GM13977 (cell line): Measurements from ENCODE around the gene AFF3.
"Not testable (repeated sequence)": the region's sequence is repeated elsewhere in the genome, so short reads cannot be mapped to it uniquely, and the experiment has no call there.

Source experiments
- DNase-seq: peaks from one replicate; pipeline ENCODE4 v3.0.0; 2012; ENCODE audit warnings: low spot score
- in situ Hi-C: fragments of 300-500 bp; cut with MboI; formaldehyde crosslinking; loops from one replicate; pipeline ENCODE4 v1.12.0; 2022; ENCODE audit warnings: low sequenced_read_pairs, low pct_unique_long_range_greater_than_20kb, mixed read lengths, inconsistent platforms; ENCODE audit not compliant: unreplicated experiment
- TF ChIP-seq, protein P1 (sequence below): IDR thresholded peaks from 2 replicates; pipeline ENCODE4 v1.5.1; 2012; ENCODE audit warnings: mild to moderate bottlenecking, control low read depth; ENCODE audit not compliant: insufficient read depth; ENCODE audit errors: extremely low read depth, missing control alignments

The AFF3 gene

DNA sequence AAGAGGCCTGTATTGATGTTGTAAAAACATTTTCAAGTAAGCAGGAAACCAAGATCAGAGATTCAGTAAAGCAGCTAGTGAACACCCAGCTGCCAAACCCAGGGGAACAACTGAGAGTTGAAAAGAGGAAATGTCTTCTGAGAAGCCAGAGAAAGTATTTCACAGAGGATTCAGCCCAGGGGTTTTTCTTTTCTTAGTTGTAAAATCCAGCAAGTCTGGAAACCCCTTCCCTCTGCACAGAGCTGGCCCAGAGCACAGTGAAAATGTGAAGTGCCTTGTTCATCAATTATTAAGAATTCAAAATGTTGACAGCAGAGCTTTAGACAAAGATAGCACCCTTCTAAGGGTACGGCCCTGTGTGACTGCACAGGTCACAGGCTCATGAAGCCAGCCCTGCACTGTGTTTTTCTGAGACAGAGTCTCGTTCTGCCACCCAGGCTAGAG is 28.4 kb downstream of the AFF3 start:
- TF ChIP-seq, protein P1, sequence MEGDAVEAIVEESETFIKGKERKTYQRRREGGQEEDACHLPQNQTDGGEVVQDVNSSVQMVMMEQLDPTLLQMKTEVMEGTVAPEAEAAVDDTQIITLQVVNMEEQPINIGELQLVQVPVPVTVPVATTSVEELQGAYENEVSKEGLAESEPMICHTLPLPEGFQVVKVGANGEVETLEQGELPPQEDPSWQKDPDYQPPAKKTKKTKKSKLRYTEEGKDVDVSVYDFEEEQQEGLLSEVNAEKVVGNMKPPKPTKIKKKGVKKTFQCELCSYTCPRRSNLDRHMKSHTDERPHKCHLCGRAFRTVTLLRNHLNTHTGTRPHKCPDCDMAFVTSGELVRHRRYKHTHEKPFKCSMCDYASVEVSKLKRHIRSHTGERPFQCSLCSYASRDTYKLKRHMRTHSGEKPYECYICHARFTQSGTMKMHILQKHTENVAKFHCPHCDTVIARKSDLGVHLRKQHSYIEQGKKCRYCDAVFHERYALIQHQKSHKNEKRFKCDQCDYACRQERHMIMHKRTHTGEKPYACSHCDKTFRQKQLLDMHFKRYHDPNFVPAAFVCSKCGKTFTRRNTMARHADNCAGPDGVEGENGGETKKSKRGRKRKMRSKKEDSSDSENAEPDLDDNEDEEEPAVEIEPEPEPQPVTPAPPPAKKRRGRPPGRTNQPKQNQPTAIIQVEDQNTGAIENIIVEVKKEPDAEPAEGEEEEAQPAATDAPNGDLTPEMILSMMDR = no peak
- in situ Hi-C loops = no loop called here
- DNase-seq = peak; percentile 53

DNA sequence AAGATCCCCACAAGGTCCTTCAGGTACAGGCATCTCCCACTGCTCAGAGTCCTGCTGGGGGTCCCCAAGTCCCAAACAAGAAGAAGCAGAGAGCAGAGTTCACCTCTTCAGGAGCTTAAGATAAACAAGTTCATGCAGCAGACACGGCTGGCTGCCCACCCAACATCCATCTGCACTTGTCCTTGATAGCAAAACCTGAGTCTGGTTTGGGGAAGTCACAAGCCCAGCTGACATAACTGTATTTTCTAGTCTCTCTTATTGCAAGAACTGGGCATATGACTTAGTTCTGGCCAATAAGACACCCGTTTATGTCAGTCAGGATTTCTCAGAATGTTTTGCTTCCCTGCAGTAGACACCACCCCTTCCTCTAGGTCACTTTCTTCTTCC is 31.8 kb downstream of the AFF3 start:
- DNase-seq = no peak
- in situ Hi-C loops = no loop called here
- TF ChIP-seq, protein P1 = no peak

DNA sequence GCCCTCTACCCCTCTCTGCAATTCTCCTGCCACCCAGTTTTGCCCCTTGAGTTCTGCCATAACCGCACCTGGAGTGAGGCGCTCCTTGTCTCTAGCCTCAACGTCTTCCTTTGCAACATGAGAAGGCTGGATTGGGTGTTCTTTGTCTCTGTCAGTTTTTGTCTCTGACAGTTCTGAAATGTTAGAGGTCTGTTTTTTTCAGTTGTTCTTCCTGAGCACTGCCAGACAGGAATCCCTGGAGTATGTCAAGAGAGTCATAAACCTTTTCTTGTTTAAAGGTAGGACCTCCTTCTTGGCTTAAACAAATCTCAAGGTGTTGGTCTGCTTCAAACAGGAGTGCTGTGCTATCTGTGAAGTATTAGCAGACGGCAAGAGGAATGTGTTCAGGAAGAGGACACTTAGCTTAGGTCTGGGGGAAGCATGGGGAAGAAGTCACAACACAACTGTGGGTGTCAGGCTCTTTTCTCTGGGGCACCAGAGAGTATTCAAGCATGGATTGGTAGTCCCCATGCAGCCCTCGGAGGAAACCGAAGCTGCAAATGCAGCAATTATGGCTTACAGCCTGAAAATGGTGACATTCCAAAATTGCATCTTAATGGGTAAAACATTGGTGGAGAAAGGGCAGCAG is 32.3 kb downstream of the AFF3 start:
- TF ChIP-seq, protein P1 = no peak
- DNase-seq = no peak
- in situ Hi-C loops = no loop called here

DNA sequence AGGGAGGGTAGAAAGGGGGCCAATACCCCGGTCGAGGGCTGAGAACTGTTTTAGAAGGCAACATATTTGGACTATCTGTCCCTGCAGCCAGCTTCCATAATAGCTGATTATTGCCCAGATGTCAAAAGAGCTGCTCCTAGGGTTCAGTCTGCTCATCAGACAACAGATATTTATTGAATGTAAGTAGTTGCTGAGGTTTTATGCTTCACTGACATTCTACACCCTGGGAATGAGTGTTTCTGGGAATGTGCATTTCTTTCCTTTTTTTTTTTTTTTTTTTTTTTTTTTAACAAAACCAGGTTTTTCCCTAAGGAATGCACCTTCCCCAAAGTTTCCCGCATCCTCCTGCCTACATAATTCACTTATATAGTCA is 33.8 kb downstream of the AFF3 start:
- DNase-seq, in situ Hi-C loops: not testable (repeated sequence)

DNA sequence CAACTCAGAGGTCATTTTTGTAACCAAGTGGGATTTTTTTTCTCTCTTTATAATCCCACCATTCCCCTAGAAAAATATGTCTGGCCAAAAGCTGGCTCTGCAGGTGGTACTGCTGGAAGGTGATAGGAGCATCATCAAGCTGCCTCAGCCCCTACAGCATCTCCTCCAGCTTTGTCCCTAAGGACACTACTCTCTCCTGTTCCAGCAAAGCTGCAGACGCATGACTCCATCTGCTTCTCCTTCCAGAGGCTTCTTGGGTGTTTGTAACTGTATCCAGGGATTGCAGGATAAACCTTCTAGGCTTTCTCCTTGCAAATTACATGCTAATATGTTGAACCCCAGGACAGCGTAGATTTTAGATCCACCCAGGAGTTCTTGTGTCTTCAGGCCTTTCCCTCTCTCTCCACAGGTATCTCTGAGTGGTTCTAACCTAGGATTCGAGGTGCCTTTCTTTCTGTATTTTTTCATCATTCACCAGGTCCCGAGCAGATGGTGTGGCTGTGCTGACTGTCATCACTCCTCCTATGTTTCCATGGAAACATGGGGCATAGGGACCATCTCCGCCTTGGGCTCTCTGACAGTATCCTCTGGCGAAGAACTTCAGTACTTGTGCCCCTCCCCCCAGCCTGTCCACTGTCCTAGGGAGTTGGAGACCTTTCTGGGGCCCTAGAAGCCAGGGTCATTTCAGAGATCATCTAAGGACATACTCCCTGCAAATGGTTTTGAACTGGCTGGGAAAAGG is 34.3 kb downstream of the AFF3 start:
- in situ Hi-C loops = no loop called here
- TF ChIP-seq, protein P1 = no peak
- no peak for DNase-seq

DNA sequence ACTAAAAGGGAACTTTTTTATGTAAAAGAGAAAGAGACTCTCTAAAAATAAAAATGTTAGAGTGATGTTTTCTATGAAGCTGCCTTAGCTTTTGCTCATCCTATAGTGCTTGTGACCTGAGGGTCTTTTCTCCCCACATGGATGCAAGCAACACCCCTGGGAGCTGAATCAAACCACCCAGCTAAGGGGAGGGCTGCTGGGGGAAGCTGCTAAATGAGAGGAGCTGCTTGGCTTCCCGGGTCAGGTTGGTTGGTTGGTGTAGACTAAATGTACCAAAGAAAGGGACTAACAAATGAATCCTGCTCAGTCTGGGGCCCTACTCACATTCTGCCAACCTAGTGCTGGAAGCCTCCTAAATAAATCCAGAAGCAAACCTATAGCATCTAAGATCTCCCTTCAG is 35.0 kb downstream of the AFF3 start:
- TF ChIP-seq, protein P1 = no peak
- no peak for DNase-seq
- in situ Hi-C loops = no loop called here

DNA sequence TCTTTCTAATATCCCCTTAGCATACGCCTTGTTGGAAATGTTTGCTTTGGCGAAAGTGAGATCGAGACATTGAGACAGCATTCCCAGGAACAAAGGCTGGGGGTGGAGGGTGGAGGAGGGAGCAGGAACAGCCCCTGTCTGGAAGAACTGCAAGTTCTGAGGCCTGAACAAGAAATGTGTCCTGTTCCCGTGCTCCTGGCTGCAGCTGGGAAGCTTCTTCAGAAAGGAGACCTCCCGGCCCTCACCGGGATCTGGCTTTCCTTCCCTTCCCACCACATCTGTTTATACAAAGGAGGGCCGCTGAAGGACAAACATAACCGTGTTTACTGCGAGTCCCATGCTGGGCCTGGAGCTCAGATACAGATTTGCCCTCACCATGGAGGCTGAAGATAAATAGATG is 35.9 kb downstream of the AFF3 start:
- DNase-seq = no peak
- in situ Hi-C loops = no loop called here
- TF ChIP-seq, protein P1 = no peak
